Pulmonary artery endothelial cell (primary cell): ENCODE results near the gene CHRM5. TPM values are rescaled to one million over a fixed set of nuclear protein-coding genes. Genes with fewer than 3 reads are reported as not detected.
"Not testable (repeated sequence)": the region's sequence is repeated elsewhere in the genome, so short reads cannot be mapped to it uniquely, and the experiment has no call there.

Experiments used
- DNase-seq: peaks from one replicate; pipeline ENCODE4 v3.0.0-alpha.2; 2011; ENCODE audit warnings: low read depth, low spot score
- total RNA-seq: library from RNA; depleted of rRNA; stranded (reverse); fragments of >200 nt; gene quantifications from 2 replicates; pipeline ENCODE4 v1.2.3, GENCODE V29; 2014

The CHRM5 gene
- total RNA-seq, 1 donor from 2014 or later: not detected

DNA sequence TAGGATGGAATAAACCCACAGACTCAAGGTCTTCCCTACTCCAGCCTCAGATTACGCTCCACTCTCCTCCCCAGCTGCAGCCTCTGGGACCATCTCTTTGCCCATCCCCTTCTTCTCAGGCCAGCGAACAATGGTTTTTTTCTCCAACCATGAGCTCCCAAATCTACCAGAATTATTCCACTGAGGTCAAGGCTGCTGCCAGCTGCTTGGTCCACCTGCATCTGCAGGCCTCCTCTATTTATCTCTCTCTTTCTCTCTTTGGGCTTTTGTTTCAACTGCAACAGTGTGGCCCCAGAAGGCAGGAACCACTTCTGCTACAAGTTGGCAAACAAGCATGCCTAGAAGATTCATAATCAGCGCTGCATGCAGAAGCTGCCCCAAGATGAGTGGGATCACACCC lies 19.1 kb downstream of the CHRM5 start:
- DNase-seq: no peak

DNA sequence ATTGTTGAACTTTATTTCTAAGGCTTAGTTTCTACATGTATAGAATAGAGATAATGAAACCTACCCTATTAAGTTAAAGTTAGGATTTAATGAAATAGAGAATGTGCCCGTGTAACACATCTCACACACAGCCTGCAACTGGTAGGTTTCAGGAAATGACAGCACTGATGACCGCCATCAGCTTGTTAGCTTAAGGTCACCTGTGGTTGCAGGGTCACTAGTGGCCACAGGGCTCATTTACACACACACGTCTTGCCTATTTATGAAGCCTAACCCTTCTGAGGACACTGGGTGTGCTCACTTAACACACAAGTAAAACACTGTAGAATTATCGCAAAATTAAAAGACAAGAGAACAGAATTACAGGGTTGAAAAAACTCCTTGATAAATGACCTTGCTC lies 20.1 kb downstream of the CHRM5 start:
- DNase-seq: no peak

DNA sequence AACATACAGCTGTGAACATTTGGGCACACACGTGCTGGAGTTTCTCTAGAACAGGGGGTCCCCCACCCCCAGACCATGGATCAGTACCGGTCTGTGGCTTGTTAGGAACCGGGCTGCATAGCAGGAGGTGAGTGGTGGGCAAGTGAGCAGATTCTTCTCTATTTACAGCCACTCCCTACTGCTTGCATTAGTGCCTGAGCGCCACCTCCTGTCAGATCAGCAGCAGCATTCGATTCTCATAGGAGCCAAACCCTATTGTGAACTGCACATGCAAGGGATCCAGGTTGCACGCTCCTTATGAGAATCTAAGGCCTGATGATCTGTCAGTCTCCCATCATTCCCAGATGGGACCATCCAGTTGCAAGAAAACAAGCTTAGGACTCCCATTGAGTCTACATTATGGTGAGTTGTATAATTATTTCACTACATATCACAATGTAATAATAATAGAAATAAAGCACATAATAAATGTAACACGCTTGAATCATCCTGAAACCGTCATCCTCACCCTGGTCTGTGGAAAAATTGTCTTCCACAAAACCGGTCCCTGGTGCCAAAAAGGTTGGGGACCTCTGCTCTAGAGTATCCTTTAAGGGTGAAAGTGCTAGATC lies 25.8 kb downstream of the CHRM5 start:
- DNase-seq: no peak

DNA sequence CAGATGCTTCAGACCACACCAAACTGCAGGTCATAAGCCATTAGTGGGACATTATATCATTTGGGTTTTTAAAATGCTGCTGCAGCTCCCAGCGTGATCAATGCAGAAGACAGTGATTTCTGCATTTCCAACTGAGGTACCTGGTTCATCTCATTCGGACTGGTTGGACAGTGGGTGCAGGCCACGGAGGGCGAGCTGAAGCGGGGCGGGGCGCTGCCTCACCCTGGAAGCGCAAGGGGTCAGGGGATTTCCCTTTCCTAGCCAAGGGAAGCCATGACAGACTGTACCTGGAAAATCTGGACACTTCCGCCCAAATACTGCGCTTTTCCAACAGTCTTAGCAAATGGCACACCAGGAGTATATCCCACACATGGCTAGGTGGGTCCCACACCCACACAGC lies 27.4 kb downstream of the CHRM5 start:
- not testable (repeated sequence) for DNase-seq

DNA sequence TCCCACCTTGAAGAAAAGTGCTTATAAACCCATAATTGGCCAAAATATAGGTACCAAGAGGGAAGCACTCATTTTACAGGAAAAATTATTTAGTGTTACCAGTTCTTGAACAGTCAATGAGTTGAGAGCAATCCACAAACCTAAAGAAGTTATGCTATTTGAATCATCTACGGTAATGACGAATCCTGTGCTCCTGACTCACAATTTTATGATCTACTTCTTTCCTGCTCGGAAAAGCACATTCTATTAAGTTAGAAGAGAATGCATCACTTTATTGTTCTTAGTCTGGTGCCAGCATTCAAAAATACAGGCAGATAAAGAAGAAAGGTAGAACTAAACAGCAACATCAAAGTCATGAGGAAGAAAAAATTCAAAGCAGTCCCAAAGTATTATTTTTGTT lies 33.2 kb downstream of the CHRM5 start:
- no peak for DNase-seq

DNA sequence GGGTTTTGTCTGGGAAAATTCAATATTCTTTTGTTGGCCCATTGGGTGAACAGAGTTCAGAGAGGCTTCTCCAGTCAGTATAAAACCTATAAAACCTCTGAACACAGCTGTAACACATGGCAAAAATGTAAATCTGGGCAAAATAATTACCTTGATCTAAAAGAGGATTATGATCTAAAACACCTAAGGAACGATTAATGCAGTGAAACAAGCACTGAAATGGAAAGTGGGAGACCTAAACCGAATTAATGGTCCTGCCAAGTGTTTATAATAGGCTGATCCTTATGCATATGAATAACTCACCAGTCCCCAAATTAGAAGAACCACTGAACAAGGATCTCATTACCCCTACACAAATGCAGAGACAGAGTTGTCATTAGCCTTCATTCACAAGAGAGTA lies 38.1 kb downstream of the CHRM5 start:
- DNase-seq: no peak

DNA sequence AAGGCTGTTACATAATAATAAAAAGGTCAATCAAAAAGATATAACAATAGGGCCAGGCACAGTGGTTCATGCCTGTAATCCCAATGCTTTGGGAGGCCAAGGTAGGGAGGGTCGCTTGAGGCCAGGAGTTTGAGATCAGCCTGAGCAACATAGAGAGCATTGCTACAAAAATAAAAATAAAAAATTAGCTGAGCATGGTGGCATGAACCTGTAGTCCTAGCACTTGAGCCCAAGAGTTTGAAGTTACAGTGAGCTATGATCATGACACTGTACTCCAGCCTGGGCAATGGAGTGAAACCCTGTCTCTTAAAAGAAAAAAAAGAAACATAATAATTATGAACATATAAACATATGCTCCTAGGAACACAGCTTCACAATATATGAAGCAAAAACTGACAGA lies 41.4 kb downstream of the CHRM5 start:
- DNase-seq: no peak

DNA sequence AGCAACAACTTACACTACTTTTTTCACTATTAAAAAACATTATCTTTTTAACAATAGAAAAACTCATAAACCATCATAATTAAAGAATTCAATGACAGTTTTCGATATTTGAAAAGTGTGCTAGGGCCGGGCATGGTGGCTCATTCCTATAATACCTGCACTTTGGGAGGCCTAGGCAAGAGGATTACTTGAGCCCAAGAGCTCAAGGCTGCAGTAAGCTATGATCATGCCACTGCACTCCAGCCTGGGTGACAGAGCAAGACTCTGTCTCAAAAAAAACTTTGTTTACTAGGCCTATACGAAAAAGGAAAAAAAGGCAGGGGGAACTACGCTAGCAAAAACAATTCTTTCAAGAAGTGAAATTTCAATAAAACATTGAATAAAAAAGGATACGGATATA lies 42.6 kb downstream of the CHRM5 start:
- no peak for DNase-seq

DNA sequence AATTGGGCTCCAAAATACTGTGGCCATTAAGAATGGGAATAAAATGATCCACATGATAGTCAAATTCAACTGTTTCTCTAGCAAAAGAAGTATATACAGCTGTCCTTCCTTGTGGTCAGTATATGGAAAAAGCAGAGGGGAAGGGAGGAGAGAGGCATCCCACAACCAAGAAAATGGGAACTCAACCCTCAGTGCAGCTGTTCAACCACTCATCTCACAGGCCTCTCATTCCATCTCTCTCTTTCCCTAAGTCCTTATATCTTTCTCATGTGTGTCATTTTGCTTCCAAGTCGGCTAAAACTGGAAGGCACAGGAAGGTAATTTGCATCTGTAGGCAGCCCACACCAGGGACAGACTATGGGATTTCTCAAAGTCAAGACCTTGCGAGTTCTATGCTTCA lies 43.2 kb downstream of the CHRM5 start:
- no peak for DNase-seq

DNA sequence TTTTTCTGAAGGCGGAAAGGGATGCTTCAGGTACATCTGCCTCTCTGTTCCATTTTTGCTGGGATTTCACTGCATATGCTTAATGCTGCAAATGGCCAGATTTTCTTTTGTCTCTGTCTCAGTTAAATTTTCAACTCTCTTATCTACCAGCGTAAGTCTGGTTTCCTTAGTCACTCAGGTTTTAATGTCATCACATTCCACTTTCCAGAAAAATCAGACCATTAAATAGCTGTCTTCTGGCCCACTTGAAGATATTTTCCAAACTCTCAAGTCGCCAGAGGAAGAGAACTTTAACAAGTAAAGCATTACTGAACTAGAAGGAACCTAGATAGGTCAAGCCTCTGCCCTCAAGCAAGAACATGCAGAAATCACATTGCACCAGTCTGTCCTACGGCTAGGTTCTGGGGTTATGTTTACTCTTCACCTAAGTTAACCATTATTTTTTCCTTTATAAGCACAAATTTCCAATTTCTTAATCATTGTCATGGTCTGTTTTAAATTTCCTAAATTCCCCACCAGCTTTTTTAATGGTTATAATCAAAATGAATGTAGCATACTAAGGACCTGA lies 44.2 kb downstream of the CHRM5 start:
- no peak for DNase-seq

DNA sequence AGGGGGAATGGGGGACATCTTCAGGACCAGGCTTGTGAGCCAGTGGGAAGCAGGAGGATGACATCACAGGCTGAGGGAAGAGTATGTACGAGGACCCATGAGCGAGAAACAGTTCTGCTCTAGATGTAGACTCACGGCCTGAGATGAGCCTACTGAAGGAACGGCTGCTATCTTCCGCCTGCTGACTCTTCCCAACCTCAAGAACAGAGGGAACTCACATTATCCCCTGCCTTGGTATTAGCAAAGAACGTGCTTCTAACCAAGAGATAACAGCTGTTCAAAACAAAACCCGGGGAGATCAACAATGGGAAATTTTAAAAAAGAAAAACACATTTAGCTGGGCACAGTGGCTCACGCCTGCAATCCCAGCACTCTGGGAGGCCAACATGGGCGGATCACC lies 45.4 kb downstream of the CHRM5 start:
- no peak for DNase-seq

DNA sequence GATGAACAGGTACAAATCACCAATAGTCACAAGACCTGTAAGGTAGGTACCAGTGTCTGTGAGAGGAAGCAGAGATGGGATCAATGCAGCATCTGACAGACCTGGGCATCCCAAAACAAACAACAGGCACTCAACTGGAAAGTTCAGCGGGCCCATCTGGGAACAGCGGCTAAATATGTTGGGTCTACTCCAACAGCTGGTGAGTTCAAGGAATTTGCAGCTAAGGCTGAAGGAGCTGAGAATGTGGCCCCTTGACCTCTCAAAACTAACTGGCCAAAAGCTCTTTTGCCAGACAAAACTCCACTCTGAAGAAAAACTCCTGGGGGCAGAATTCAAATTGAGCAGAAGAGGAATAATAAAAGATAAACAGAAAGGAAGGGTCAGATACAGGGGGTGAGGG lies 46.3 kb downstream of the CHRM5 start:
- DNase-seq: no peak

DNA sequence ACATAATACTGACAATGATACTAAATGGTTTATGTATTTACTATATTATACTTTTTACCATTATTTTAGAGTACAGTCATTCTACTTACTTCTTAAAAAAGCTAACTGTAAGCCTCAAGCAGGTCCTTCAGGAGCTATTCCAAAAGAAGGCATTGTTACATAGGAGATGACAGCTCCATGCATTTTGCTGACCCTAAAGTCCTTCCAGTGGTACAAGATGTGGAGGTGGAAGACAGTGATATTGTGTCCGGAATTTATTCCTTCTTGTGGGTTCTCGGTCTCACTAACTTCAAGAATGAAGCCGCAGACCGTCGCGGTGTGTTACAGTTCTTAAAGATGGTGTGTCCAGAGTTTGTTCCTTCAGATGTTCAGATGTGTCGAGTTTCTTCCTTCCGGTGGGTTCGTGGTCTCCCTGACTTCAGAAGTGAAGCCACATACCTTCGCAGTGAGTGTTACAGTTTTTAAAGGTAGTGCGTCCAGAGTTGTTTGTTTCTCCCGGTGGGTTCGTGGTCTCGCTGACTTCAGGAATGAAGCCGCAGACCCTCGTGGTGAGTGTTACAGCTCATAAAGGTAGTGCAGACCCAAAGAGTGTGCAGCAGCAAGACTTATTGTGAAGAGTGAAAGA lies 49.8 kb downstream of the CHRM5 start:
- no peak for DNase-seq

DNA sequence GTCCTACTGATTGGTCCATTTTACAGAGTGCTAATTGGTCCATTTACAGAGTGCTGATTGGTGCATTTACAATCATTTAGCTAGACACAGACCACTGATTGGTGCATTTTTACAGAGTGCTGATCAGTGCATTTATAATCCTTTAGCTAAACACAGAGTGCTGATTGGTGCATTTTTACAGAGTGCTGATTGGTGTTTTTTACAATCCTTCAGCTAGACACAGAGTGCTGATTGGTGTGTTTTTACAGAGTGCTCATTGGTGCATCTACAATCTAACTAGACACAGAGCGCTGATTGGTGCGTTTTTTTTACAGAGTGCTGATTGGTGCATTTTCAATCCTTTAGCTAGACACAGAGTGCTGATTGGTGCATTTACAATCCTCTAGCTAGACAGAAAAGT lies 50.4 kb downstream of the CHRM5 start:
- not testable (repeated sequence) for DNase-seq

DNA sequence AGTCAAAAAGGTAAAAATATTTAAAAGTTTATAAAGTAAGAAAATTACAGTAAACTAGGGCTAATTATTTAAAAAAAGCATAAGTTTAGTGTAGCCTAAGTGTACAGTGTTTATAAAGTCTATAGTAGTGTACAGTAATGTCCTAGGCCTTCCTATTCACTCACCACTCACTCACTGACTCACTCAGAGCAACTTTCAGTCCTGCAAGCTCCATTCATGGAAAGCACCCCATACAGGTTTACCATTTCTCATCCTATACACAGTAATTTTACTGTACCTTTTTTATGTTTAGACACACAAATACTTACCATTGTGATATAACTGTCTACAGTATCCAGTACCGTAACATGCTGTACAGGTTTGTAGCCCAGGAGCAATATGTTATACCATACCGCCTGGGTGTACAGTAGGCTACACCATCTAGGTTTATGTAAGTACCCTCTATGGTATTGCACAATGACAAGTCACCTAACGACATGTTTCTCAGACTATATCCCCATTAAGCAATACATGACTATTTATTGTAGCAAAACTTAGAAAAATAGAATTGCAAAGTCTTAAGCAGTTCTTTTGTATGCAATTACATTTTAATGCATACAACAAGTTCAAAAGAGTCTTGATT lies 51.2 kb downstream of the CHRM5 start:
- no peak for DNase-seq

DNA sequence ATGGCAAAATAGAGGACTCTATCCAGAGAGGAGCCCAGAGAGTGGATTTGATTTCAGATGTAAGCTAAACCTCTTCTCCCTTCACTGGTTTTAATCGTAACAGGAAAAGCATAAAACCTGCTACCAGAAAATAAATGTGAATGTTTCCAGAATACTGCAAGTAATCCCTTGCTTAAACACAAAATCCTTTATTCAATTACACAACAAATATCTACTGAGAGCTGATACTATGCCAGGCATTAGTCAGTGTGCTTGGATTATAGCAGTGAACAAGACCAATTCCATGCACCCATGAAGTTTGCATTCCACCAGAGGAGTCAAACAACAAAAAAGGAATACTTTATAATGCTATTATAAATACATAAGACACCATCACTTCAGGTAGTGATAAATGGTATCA lies 55.6 kb downstream of the CHRM5 start:
- no peak for DNase-seq

DNA sequence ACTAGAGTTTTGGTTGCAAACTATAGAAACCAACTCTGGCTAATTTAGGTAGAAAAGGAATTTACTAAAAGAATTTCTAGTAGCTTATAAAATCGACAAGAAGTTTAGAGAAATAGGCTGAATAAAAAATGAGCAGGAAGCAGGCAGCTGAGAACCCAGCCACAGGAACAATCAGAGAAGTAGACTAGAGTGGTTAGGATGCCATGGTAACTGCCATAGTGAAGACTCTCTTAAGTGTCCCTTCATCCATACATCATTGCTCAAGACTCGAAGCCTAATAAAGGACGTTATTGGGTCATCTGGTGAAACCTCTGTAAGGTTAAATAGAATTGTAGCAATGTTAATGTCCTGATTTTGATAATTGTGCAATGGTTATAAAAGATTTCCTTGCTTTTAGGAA lies 57.0 kb downstream of the CHRM5 start:
- DNase-seq: no peak

DNA sequence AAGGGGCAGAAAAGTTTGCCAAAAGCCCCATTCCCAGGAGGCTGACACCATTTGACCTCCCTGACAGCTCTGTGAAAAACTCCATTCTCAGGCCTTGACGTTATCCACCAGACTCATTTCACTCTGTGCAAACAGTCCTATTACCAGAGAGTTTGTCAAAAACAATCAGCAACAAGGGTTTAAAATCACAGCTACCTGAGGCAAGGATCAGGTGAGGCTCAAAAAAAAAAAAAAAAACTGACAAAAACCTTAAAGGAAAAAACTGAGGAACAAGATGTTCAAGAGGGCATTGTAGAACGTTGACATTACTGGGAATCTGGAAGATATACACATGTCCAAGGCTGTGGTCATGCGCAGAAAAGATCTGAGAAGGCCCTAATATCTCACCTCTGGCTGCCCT lies 59.3 kb downstream of the CHRM5 start:
- no peak for DNase-seq

DNA sequence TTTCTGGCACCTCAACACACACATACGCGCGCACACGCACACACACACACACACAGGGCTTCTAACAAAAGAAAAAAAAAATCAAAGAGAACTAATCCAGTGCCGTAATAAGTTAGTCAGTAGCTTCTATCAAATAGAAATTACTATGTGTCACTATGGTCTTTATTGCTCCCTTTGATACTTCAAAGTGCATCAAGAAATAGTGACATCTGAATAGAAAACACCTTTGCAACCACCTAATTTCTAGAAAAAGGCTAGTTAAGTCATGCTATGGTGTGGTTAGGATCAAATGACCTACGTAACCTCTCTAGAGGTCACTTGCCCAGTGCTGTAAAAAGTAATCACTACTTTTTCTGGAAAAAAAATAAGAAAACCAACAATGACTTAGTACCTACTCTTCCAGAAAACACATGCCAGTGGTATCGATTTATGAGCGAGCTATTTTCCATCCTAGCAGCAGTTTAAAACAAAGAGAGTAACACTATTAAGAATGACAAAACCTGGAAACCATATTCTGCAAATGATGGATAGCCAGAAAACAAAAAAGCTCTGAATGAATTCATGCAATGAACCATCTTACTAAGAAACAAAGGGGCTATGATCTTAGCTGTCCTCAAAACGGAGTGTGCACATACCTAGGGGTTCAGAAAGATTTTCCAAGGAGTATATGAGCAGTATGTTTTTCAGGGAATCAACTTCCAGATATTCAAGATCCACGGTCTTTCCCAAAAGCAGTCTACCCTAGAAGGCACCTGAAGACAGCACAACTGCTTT lies 63.9 kb downstream of the CHRM5 start:
- no peak for DNase-seq

DNA sequence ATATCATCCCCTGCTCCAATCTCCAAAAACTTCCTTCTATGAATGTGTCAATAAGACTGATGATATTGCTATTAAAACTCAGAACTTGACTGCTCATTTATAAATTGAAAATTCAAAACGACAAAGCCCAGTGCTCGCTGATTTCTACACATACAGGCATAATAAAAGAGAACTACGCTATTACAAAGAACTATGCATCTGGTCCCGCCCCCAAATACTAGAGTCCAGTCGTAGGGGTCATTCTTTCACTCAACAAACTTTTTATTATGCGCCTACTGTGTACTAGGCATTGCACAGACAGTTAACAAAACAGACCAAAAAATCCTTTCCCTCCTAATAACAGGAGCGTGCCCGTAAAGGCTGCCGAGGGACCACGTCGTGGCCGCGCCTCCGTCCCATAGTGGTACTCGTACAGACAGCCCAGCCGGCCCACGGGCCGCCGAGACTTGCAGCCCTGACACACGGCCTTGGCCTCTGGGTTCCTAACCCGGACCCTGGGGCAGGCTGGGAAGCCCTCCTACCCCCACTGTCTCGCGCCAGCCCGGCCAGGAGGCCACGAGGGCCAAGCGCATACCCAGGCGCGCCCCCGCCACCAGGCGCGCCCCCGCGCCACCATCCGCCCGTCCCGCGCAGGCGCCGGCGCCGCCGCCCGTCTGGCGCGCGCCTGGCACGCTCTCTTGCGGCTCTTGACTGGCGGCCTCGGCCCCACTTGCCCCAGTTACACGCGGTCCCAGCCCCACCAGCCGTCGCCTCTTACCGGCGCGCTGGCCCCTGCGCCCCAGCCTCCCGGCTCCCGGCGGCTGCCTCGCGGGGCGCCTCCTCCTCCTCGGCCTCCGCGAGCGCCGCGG lies 70.0 kb downstream of the CHRM5 start:
- peak; percentile 40 for DNase-seq
